ENCODE data around the gene FAM111A. TPM values are rescaled to one million over a fixed set of nuclear protein-coding genes. Genes with fewer than 3 reads are reported as not detected.
A peak's percentile ranks its signal among the peaks of the same experiment; 100 is the strongest.

The FAM111A gene
- total RNA-seq, 1 donor from 2014 or later: 9.6 TPM

- Histone ChIP-seq H3K36me3 (peaks cover under 1% of the 10 kb centered on the region), H3K4me3 (peak overlapping the region; percentile 77), H3K27me3 (ENCODE audit: low read depth) (peaks cover 11% of the 10 kb centered on the region), H3K4me1 (peaks cover 33% of the 10 kb centered on the region), H3K9me3 (replicated peaks) (no peaks in the 10 kb centered on the region), H3K27ac (replicated peaks) (peak overlapping the region; percentile 79)
- intact Hi-C loops (cut with micrococcal nuclease): loop anchor here (10.0 kb wide), 1 partner anchor 251 kb away; the partner anchor contains the start of gene OR5A2
- no peak for TF ChIP-seq CTCF (IDR thresholded peaks at IDR 0.05; ENCODE audit: borderline replicate concordance)
- DNase-seq: no peak
These were observed 30.7 kb downstream of the FAM111A start for GRCh38 chr11:59173080-59173963.

DNA sequence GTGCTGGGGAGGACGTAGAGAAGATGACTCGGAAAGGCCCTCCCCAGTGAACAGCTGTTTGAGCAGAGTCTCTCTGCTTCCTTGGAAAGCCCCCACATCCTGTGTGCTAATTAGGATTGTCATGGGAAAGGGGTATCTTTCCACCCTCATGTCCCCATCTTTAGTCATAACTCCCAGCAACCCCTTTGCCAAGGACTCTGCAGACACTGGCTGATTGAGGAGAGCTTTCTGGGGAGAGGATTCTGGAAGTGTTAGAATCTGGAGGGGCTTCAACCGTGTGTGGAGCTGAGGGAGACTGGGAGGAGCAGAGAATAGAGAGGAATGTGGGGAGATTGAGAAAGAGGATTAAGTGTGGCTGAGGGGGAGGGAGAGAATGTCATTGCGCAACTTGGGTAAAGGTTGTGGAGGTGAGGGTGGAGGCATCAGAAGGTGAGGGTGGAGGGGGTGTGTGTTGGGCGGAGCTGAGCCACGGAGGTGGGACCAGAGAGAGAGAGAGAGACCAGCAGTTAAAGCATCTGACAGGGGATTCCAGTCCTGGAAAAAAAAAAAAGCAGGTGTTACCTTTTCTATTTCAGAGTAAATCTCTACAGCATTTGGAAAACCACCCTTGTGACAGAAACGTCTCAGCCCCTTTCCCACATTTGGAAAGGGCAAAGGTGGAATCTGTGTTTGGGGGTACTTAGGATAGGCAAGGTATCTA lies 31.5 kb downstream of the FAM111A start:
- Histone ChIP-seq H3K9me3 (replicated peaks) (peaks cover 5% of the 10 kb centered on the region), H3K4me1 (peaks cover 33% of the 10 kb centered on the region), H3K27ac (replicated peaks) (peak overlapping the region; percentile 79), H3K27me3 (ENCODE audit: low read depth) (peaks cover 11% of the 10 kb centered on the region), H3K4me3 (peak overlapping the region; percentile 77), H3K36me3 (peaks cover 2% of the 10 kb centered on the region)
- no peak for TF ChIP-seq CTCF (IDR thresholded peaks at IDR 0.05; ENCODE audit: borderline replicate concordance)
- no peak for DNase-seq
- intact Hi-C loops (cut with micrococcal nuclease): loop anchor here (10.0 kb wide), 1 partner anchor 251 kb away; the partner anchor contains the start of gene OR5A2

DNA sequence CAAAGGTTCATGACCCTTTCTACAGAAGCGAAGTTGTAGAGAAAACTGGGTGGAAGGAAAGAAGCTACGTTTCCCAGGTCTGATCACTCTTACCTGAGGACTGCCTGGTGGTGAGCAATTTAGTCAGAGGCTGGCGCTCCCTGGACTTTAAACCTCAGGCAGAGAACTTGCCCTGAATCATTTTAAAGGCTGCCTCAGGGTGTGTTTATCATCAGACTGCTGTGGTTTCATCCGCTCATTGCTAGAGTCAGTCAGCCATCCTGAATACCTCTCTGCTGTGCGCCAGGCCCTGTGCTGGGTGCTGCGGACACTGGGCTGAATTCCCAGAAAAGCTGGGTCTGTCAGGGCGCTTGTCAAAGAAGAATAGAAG lies 32.0 kb downstream of the FAM111A start:
- TF ChIP-seq CTCF (IDR thresholded peaks at IDR 0.05; ENCODE audit: borderline replicate concordance): no peak
- peak overlapping the region; percentile 79 for H3K27ac ChIP-seq (replicated peaks)
- intact Hi-C loops (cut with micrococcal nuclease): loop anchor here (10.0 kb wide), 1 partner anchor 250 kb away; the partner anchor contains the start of gene OR5A2
- H3K36me3 ChIP-seq: peaks cover 2% of the 10 kb centered on the region
- DNase-seq: no peak
- no peak overlapping the region for H3K4me3 ChIP-seq
- H3K9me3 ChIP-seq (replicated peaks): peaks cover 10% of the 10 kb centered on the region
- H3K4me1 ChIP-seq: peaks cover 33% of the 10 kb centered on the region
- H3K27me3 ChIP-seq (ENCODE audit: low read depth): peaks cover 11% of the 10 kb centered on the region

DNA sequence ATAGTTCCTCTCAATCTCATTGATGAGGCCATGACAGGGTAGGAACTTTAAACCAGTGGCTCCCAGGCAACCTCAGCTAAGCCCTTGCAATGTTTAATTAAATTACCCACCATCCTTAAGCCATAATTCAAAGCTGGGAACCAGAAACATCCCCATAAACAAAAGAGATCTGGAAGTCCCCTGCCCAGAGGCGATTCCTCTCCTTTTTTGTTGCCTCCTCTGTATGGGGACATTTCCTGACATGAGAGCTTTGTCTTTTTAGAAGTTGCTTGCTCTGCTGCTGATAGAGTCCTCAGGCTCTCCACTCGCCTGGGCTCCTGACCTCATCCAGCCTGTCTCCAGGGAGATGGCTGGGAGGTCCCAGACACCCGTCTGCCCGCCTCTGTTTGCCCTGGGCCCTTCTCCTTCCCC lies 32.4 kb downstream of the FAM111A start:
- peak overlapping the region; percentile 79 for H3K27ac ChIP-seq (replicated peaks)
- H3K4me1 ChIP-seq: peaks cover 33% of the 10 kb centered on the region
- H3K4me3 ChIP-seq: no peak overlapping the region
- H3K9me3 ChIP-seq (replicated peaks): peaks cover 12% of the 10 kb centered on the region
- peaks cover 2% of the 10 kb centered on the region for H3K36me3 ChIP-seq
- no peak for DNase-seq
- peaks cover 11% of the 10 kb centered on the region for H3K27me3 ChIP-seq (ENCODE audit: low read depth)
- intact Hi-C loops (cut with micrococcal nuclease): loop anchor here (10.0 kb wide), 1 partner anchor 250 kb away; the partner anchor contains the start of gene OR5A2
- TF ChIP-seq CTCF (IDR thresholded peaks at IDR 0.05; ENCODE audit: borderline replicate concordance): no peak

DNA sequence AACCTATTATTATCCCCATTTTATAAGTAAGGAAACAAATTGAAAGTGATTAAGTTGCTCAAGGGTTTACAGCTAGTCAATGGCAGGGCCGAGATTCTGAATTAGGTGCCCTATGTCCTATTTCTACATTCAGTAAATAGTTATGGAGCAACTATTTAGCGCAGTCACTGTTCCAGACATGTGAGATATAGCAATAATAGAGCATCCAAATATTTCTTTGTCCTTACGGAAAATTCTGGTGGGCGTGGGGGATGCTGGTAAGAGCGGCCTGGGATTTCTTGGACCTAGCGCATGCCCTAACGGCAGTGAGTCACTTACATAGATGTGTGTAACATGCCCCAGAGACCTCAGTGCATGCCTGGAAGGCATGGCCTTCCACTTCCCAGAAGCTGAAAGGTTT lies 33.7 kb downstream of the FAM111A start:
- Histone ChIP-seq H3K9me3 (replicated peaks) (peaks cover 12% of the 10 kb centered on the region), H3K27ac (replicated peaks) (no peak overlapping the region), H3K4me1 (peaks cover 33% of the 10 kb centered on the region), H3K36me3 (peaks cover 2% of the 10 kb centered on the region), H3K27me3 (ENCODE audit: low read depth) (peaks cover 11% of the 10 kb centered on the region), H3K4me3 (no peak overlapping the region)
- TF ChIP-seq CTCF (IDR thresholded peaks at IDR 0.05; ENCODE audit: borderline replicate concordance): no peak
- intact Hi-C loops (cut with micrococcal nuclease): loop anchor here (10.0 kb wide), 1 partner anchor 248 kb away; the partner anchor contains the start of gene OR5A2
- DNase-seq: no peak
